SU-DHL-6 (cell line): Measurements from ENCODE around the gene BAIAP2L1.

Experiments used
- H2AFZ ChIP-seq: fragments of 200-600 bp; sonication (generic); 2 replicates; pipeline ENCODE4 v1.6.1; 2014; ENCODE audit warnings: low read depth, mild to moderate bottlenecking, moderate library complexity, mixed read lengths, antibody characterized with exemption, low read length; ENCODE audit not compliant: severe bottlenecking
- H3F3A ChIP-seq: fragments of 200-600 bp; shearing (Covaris generic); 2 replicates; pipeline ENCODE4 v1.6.0; 2016; ENCODE audit warnings: antibody characterized with exemption, mild to moderate bottlenecking; ENCODE audit not compliant: insufficient read depth
- H3K27ac ChIP-seq: fragments of 200-600 bp; sonication (generic); 2 replicates; pipeline ENCODE4 v1.5.1; 2016; ENCODE audit warnings: low read depth, mild to moderate bottlenecking, low read length, moderate library complexity, mixed read lengths
- H3K27me3 ChIP-seq: fragments of 200-600 bp; sonication (generic), shearing (Covaris generic); 2 replicates; pipeline ENCODE4 v1.6.0; 2014; ENCODE audit warnings: mild to moderate bottlenecking, low read length
- H3K36me3 ChIP-seq: fragments of 200-600 bp; sonication (generic); 2 replicates; pipeline ENCODE4 v1.6.1; 2014; ENCODE audit warnings: mild to moderate bottlenecking, low read length, mixed read lengths
- H3K4me2 ChIP-seq: fragments of 300-600, 200-600 bp; shearing (Covaris generic), sonication (generic); 2 replicates; pipeline ENCODE4 v1.6.0; 2014; ENCODE audit warnings: low read length, low read depth, mild to moderate bottlenecking; ENCODE audit not compliant: poor library complexity, severe bottlenecking
- H3K4me3 ChIP-seq: fragments of 200-600 bp; sonication (generic); 2 replicates; pipeline ENCODE4 v1.5.1; 2014; ENCODE audit warnings: antibody characterized with exemption, low read length, mild to moderate bottlenecking, mixed read lengths; ENCODE audit not compliant: insufficient read depth, poor library complexity, severe bottlenecking
- H3K79me2 ChIP-seq: fragments of 200-600 bp; sonication (generic); 2 replicates; pipeline ENCODE4 v1.6.1; 2014; ENCODE audit warnings: mild to moderate bottlenecking, low read length, moderate library complexity; ENCODE audit not compliant: insufficient read depth
- H3K9ac ChIP-seq: fragments of 200-600 bp; sonication (generic); 2 replicates; pipeline ENCODE4 v1.7.0; 2014; ENCODE audit warnings: mild to moderate bottlenecking, low read length
- H3K9me2 ChIP-seq: fragments of 200-600 bp; sonication (generic); replicated peaks from 2 replicates; pipeline ENCODE4 v1.6.1; 2014; ENCODE audit warnings: low read length; ENCODE audit not compliant: insufficient read depth
- H3K9me3 ChIP-seq: fragments of 200-600 bp; sonication (generic); 2 replicates; pipeline ENCODE4 v1.6.1; 2014; ENCODE audit warnings: low read length, mixed read lengths; ENCODE audit not compliant: insufficient read depth
- H4K20me1 ChIP-seq: fragments of 200-600 bp; sonication (generic); 2 replicates; pipeline ENCODE4 v1.6.1; 2014; ENCODE audit warnings: low read depth, mild to moderate bottlenecking, antibody characterized with exemption, low read length, moderate library complexity, mixed read lengths
- CTCF ChIP-seq: fragments of 200-600 bp; sonication (generic); IDR thresholded peaks from one replicate; pipeline ENCODE4 v1.5.1; 2017; ENCODE audit warnings: antibody characterized with exemption, mild to moderate bottlenecking, low read length, moderate library complexity; ENCODE audit not compliant: insufficient read depth, poor library complexity, severe bottlenecking
- EZH2phosphoT487 ChIP-seq: fragments of 200-600 bp; sonication (generic), shearing (Covaris generic); conservative IDR thresholded peaks from 2 replicates; pipeline ENCODE4 v1.6.1; 2018; ENCODE audit warnings: mild to moderate bottlenecking, antibody characterized with exemption, low read length, moderate library complexity, mixed read lengths

The BAIAP2L1 gene

GRCh38 chr7:98282703-98283102, 118.2 kb downstream of the BAIAP2L1 start:
- Histone ChIP-seq H3K27me3 (no peaks in the 10 kb centered on the region), H3K36me3 (no peaks in the 10 kb centered on the region), H3K27ac (no peak overlapping the region), H3K9me2 (no peaks in the 10 kb centered on the region), H3K4me3 (no peak overlapping the region), H3K4me2 (peak overlapping the region; percentile 85), H3K9ac (no peak overlapping the region), H4K20me1 (no peaks in the 10 kb centered on the region), H3K9me3 (no peaks in the 10 kb centered on the region), H2AFZ (no peak overlapping the region), H3F3A (no peaks in the 10 kb centered on the region), H3K79me2 (no peaks in the 10 kb centered on the region)
- TF ChIP-seq EZH2phosphoT487 (no peak), CTCF (no peak)

GRCh38 chr7:98281757-98282606, 118.9 kb downstream of the BAIAP2L1 start:
- Histone ChIP-seq H3K36me3 (no peaks in the 10 kb centered on the region), H3K27ac (no peak overlapping the region), H3K9me2 (no peaks in the 10 kb centered on the region), H3K9me3 (no peaks in the 10 kb centered on the region), H3K27me3 (no peaks in the 10 kb centered on the region), H4K20me1 (no peaks in the 10 kb centered on the region), H3F3A (no peaks in the 10 kb centered on the region), H3K4me3 (peak overlapping the region; percentile 71), H3K79me2 (no peaks in the 10 kb centered on the region), H3K4me2 (peak overlapping the region; percentile 85), H3K9ac (peak overlapping the region; percentile 70), H2AFZ (peak overlapping the region; percentile 88)
- TF ChIP-seq CTCF (no peak), EZH2phosphoT487 (no peak)

GRCh38 chr7:98280791-98281756, 119.8 kb downstream of the BAIAP2L1 start, which contains the start of gene BRI3:
BRI3 (plus strand) TSS chr7:98281686; CDS start chr7:98281796, 110 bp downstream.
- no peak within 1 kb of the TSS for H3K27ac ChIP-seq
- no peak for TF ChIP-seq EZH2phosphoT487
- no peaks in the 10 kb centered on the region for H3K9me3 ChIP-seq

More at GRCh38 chr7:98280791-98281756, 119.8 kb downstream of the BAIAP2L1 start, which contains the start of gene BRI3:
- Histone ChIP-seq H2AFZ (peak within 1 kb of the TSS; percentile 88), H3K79me2 (no peaks in the 10 kb centered on the region), H3K9me2 (no peaks in the 10 kb centered on the region), H3K9ac (peak within 1 kb of the TSS; percentile 70), H3K4me2 (peak within 1 kb of the TSS; percentile 85), H3K4me3 (peak within 1 kb of the TSS; percentile 72), H3K27me3 (no peaks in the 10 kb centered on the region), H3F3A (no peaks in the 10 kb centered on the region), H4K20me1 (no peaks in the 10 kb centered on the region), H3K36me3 (no peaks in the 10 kb centered on the region)
